Sigmoid colon (tissue), 4 donors: ENCODE data around the gene ITPK1.

Experiments
- POLR2A ChIP-seq, 2 donors: fragments of 450-650 bp; IDR thresholded peaks; one replicate each; pipeline ENCODE4 v1.6.1; 2016; ENCODE audit warnings: antibody characterized with exemption in 2 of 2, mild to moderate bottlenecking in 2 of 2, moderate library complexity in 2 of 2
- POLR2AphosphoS5 ChIP-seq, 4 donors: sonication (generic); formaldehyde crosslinking; IDR thresholded peaks; one replicate each; pipeline ENCODE4 v1.6.1; 2017; ENCODE audit warnings: antibody characterized with exemption in 4 of 4
- TF ChIP-seq, protein P1 (sequence below), 4 experiments: fragments of 450-650 bp in 3 of 4; fragments of 200-600 bp in 1 of 4; IDR thresholded peaks; one replicate each; pipeline ENCODE4 v1.5.1; 2016 to 2019; ENCODE audit warnings: antibody characterized with exemption in 4 of 4, mild to moderate bottlenecking in 3 of 4, moderate library complexity in 2 of 4

DNA sequence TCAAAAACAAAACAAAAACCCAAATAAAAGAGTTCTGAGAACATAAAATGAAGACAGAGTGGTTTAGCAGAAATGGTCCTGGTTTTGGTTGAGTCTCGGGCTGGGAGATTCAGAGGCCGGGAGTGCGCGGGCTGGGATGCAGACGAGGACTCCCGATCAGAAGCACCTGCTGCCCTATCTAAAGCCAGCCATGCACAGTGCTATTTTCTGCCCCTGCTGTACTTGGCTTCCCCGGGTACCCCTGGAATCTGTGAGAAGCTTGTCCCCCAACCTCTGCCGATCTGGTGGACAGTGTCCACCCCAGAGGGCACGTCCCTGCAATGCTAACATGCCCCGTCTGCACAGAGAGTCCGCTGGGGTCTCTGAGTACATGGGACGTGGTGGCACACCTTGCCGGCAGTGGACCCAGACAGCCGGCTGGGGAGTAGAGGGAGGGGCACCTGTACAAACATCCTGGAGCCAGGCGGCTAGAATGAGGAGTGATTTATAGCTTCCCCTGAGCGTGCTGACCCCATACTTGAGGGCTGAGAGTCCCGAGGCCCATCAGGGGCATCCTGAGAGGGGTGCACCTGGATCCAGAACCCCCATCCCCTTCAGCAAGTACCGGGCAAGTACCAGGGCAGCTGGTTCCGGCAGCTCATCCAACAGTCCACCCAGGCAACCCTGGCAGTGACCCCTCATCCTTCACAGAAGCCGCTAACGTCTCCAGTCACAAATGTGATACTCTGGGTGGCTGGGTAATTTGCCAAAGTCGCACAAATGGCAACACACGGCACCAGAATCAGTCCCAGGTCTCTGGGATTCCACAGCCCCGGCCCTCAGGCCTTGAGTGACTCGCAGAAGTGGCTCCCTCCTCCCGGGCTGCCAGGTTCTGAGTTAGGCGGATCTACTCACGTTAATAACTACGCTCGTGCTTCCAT lies 155.7 kb downstream of the ITPK1 start:
- TF ChIP-seq, protein P1, sequence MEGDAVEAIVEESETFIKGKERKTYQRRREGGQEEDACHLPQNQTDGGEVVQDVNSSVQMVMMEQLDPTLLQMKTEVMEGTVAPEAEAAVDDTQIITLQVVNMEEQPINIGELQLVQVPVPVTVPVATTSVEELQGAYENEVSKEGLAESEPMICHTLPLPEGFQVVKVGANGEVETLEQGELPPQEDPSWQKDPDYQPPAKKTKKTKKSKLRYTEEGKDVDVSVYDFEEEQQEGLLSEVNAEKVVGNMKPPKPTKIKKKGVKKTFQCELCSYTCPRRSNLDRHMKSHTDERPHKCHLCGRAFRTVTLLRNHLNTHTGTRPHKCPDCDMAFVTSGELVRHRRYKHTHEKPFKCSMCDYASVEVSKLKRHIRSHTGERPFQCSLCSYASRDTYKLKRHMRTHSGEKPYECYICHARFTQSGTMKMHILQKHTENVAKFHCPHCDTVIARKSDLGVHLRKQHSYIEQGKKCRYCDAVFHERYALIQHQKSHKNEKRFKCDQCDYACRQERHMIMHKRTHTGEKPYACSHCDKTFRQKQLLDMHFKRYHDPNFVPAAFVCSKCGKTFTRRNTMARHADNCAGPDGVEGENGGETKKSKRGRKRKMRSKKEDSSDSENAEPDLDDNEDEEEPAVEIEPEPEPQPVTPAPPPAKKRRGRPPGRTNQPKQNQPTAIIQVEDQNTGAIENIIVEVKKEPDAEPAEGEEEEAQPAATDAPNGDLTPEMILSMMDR (IDR thresholded peaks at IDR 0.05), result no peak
- TF ChIP-seq POLR2AphosphoS5 (IDR thresholded peaks at IDR 0.05), result no peak
- no peak for TF ChIP-seq POLR2A (IDR thresholded peaks at IDR 0.05)
